DND-41 (cell line): Measurements from ENCODE around the gene MANEA.
"Not testable (repeated sequence)": the region's sequence is repeated elsewhere in the genome, so short reads cannot be mapped to it uniquely, and the experiment has no call there.

Source experiments
- ATAC-seq: fragments of 200-7000 bp; cut with Tn5 transposase; 3 replicates; pipeline ENCODE4 v1.9.1; 2021; ENCODE audit warnings: low read depth; ENCODE audit not compliant: insufficient read depth
- DNase-seq: peaks from one replicate; pipeline ENCODE4 v3.0.0-alpha.2; 2020
- H2AFZ ChIP-seq: 2 replicates; pipeline ENCODE4 v1.6.0; 2012; ENCODE audit warnings: low read depth, low read length
- H3K27ac ChIP-seq: 2 replicates; pipeline ENCODE4 v1.5.1; 2012; ENCODE audit warnings: low read length, inconsistent platforms
- H3K27me3 ChIP-seq: fragments of 200-600 bp; sonication (generic); 2 replicates; pipeline ENCODE4 v1.6.0; 2012; ENCODE audit warnings: low read length, mild to moderate bottlenecking, inconsistent platforms; ENCODE audit not compliant: insufficient read depth, poor library complexity
- H3K36me3 ChIP-seq: 2 replicates; pipeline ENCODE4 v1.5.1; 2012; ENCODE audit warnings: low read length, inconsistent platforms; ENCODE audit not compliant: insufficient read depth
- H3K4me1 ChIP-seq: 2 replicates; pipeline ENCODE4 v1.5.1; 2012; ENCODE audit warnings: mild to moderate bottlenecking, low read length; ENCODE audit not compliant: insufficient read depth
- H3K4me2 ChIP-seq: 2 replicates; pipeline ENCODE4 v1.6.0; 2012; ENCODE audit warnings: mild to moderate bottlenecking, moderate library complexity, low read length, inconsistent platforms; ENCODE audit not compliant: insufficient read depth
- H3K4me3 ChIP-seq, 2 experiments: fragments of 200-600 bp in 1 of 2; shearing (Covaris generic) in 1 of 2; 2 replicates each; pipeline ENCODE4 v1.5.1; 2012 to 2016; ENCODE audit warnings: inconsistent platforms in 2 of 2, low read length in 2 of 2, mild to moderate bottlenecking in 2 of 2, low read depth in 1 of 2, moderate library complexity in 1 of 2
- H3K79me2 ChIP-seq: 2 replicates; pipeline ENCODE4 v1.6.0; 2012; ENCODE audit warnings: low read length, inconsistent platforms; ENCODE audit not compliant: insufficient read depth
- H3K9ac ChIP-seq: 2 replicates; pipeline ENCODE4 v1.6.0; 2012; ENCODE audit warnings: low read depth, mild to moderate bottlenecking, inconsistent platforms, low read length, moderate library complexity
- H3K9me3 ChIP-seq: 2 replicates; pipeline ENCODE4 v1.5.1; 2012; ENCODE audit warnings: low read length, moderate library complexity, mild to moderate bottlenecking, inconsistent platforms; ENCODE audit not compliant: insufficient read depth, severe bottlenecking
- H4K20me1 ChIP-seq: 2 replicates; pipeline ENCODE4 v1.6.0; 2012; ENCODE audit warnings: low read length; ENCODE audit not compliant: insufficient read depth
- EZH2 ChIP-seq: IDR thresholded peaks from 3 replicates; pipeline ENCODE4 v1.6.1; 2012; ENCODE audit warnings: borderline replicate concordance, low read depth, mild to moderate bottlenecking, moderate library complexity, low read length, inconsistent platforms; ENCODE audit not compliant: severe bottlenecking
- TF ChIP-seq, protein P1 (sequence below): IDR thresholded peaks from 2 replicates; pipeline ENCODE4 v1.5.1; 2012; ENCODE audit warnings: borderline replicate concordance, low read length, moderate library complexity, mild to moderate bottlenecking; ENCODE audit not compliant: poor library complexity, severe bottlenecking; ENCODE audit errors: extremely low read depth

Gene MANEA

DNA sequence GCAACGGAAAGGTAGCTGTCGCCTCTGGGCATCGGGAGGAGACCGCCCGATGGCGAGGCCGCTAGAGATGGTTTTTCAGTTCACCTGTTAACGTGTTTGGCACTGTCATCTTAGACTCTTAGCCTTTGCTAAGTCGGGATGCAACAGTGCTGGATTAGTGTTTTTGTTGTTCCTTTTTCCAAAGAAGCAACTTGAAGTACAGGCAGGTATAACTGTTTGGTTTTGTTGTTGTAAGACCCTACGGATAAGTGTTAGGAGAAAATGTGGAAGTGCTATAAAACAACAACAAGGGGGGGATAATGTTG is 723 bp downstream of the MANEA start:
- no peak for DNase-seq

DNA sequence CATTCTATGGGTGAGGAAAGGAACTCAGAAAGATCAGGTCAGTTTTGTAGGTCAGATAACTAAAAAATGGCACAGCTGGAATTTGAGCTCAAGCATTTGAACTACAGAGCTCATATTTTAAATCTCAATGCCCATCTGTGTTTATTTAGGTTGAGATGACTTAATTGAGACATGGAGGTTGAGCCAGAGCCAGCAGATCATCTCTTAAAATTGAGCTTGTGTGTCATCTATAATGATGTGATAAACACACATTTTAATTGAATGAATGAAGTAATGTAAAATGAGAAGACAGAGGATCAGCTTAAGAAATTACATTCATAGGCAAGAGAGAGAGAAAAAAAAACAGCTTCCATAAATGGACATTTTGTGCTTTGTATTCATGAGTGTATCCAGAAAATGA is 3.7 kb downstream of the MANEA start:
- Histone ChIP-seq H3K4me3 (no peak overlapping the region), H2AFZ (no peak overlapping the region), H3K9me3 (peaks cover 20% of the 10 kb centered on the region), H3K4me2 (no peak overlapping the region), H3K36me3 (peaks cover 9% of the 10 kb centered on the region), H3K27ac (no peak overlapping the region), H3K4me1 (peaks cover 18% of the 10 kb centered on the region), H3K27me3 (no peaks in the 10 kb centered on the region), H4K20me1 (no peaks in the 10 kb centered on the region), H3K79me2 (peaks cover 88% of the 10 kb centered on the region), H3K9ac (no peak overlapping the region)
- ATAC-seq: no peak
- TF ChIP-seq EZH2: no peak
- TF ChIP-seq, protein P1, sequence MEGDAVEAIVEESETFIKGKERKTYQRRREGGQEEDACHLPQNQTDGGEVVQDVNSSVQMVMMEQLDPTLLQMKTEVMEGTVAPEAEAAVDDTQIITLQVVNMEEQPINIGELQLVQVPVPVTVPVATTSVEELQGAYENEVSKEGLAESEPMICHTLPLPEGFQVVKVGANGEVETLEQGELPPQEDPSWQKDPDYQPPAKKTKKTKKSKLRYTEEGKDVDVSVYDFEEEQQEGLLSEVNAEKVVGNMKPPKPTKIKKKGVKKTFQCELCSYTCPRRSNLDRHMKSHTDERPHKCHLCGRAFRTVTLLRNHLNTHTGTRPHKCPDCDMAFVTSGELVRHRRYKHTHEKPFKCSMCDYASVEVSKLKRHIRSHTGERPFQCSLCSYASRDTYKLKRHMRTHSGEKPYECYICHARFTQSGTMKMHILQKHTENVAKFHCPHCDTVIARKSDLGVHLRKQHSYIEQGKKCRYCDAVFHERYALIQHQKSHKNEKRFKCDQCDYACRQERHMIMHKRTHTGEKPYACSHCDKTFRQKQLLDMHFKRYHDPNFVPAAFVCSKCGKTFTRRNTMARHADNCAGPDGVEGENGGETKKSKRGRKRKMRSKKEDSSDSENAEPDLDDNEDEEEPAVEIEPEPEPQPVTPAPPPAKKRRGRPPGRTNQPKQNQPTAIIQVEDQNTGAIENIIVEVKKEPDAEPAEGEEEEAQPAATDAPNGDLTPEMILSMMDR: no peak
- DNase-seq: no peak

More for the DNA sequence above, 723 bp downstream of the MANEA start:
- peak overlapping the region; percentile 70 for H3K4me2 ChIP-seq
- peak overlapping the region; percentile 90 to 95 for H3K4me3 ChIP-seq
- peaks cover 40% of the 10 kb centered on the region for H3K4me1 ChIP-seq
- H2AFZ ChIP-seq: peak overlapping the region; percentile 99
- peak overlapping the region; percentile 95 for H3K9ac ChIP-seq
- peaks cover 89% of the 10 kb centered on the region for H3K79me2 ChIP-seq
- peaks cover 8% of the 10 kb centered on the region for H3K36me3 ChIP-seq
- peak; percentile 15; the same call in 2 of the 3 replicates for ATAC-seq
- H4K20me1 ChIP-seq: no peaks in the 10 kb centered on the region
- TF ChIP-seq, protein P1: no peak
- TF ChIP-seq EZH2: no peak
- H3K27me3 ChIP-seq: no peaks in the 10 kb centered on the region
- H3K9me3 ChIP-seq: peaks cover 7% of the 10 kb centered on the region
- H3K27ac ChIP-seq: peak overlapping the region; percentile 99

DNA sequence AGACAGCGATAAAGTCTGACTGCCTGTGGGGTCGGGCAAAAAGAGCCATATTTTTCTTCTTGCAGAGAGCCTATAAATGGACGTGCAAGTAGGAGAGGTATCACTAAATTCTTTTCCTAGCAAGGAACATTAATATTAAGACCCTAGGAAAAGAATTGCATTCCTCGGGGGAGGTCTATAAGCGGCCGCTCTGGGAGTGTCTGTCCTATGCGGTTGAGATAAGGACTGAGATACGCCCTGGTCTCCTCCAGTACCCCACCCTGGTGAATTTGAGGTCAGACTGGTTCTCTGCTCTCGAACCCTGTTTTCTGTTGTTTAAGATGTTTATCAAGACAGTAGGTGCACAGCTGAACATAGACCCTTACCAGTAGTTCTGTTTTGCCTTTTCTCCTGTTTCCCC is 6.9 kb downstream of the MANEA start:
- not testable (repeated sequence) for ATAC-seq, H4K20me1 ChIP-seq, H2AFZ ChIP-seq, H3K27me3 ChIP-seq, H3K4me2 ChIP-seq, H3K27ac ChIP-seq, H3K4me3 ChIP-seq, H3K9ac ChIP-seq
- peak; percentile 39 for DNase-seq
- Histone ChIP-seq H3K79me2 (peaks cover 87% of the 10 kb centered on the region), H3K36me3 (peaks cover 20% of the 10 kb centered on the region), H3K9me3 (peaks cover 20% of the 10 kb centered on the region), H3K4me1 (peaks cover 13% of the 10 kb centered on the region)

DNA sequence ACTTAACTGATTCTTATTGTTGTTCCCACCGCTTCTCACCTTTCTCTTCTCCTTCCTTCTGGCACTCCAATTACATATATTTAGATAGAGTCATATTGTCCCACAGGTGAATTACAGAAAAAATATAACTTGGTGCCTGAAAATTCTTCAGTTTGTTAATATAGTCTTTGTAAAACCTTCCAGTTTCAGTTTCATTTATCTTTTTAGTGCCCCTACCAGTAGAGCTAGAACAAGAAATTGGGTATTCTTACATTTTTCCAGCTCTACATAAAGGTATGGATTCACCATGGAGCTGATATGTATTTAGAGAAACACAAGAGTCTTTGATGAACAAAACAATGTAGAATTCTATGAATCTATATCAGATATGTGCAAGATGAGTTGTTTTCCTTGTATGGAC is 10.7 kb downstream of the MANEA start:
- H3K4me2 ChIP-seq: peak overlapping the region; percentile 34; the same call in 1 of the 2 replicates
- no peak overlapping the region for H3K4me3 ChIP-seq
- ATAC-seq: no peak
- H3K79me2 ChIP-seq: peaks cover 85% of the 10 kb centered on the region
- TF ChIP-seq, protein P1: no peak
- TF ChIP-seq EZH2: no peak
- H3K36me3 ChIP-seq: peaks cover 31% of the 10 kb centered on the region
- peaks cover 15% of the 10 kb centered on the region for H3K9me3 ChIP-seq
- no peak overlapping the region for H3K9ac ChIP-seq
- DNase-seq: no peak
- no peak overlapping the region for H2AFZ ChIP-seq
- H4K20me1 ChIP-seq: no peaks in the 10 kb centered on the region
- H3K27me3 ChIP-seq: no peaks in the 10 kb centered on the region
- H3K27ac ChIP-seq: no peak overlapping the region
- peaks cover 6% of the 10 kb centered on the region; the same call in 1 of the 2 replicates for H3K4me1 ChIP-seq
